ENCODE results near the gene TMEM267.
A peak's percentile ranks its signal among the peaks of the same experiment; 100 is the strongest.
"Not testable (repeated sequence)": the region's sequence is repeated elsewhere in the genome, so short reads cannot be mapped to it uniquely, and the experiment has no call there.

Gene TMEM267

GRCh38 chr5:43514816-43515677 is 31.4 kb upstream of the TMEM267 start, which contains the start of gene C5orf34:
Gene C5orf34, minus strand, starts transcription at chr5:43515148. Its CDS starts 5,809 bp downstream, at chr5:43509339.
- H3K27me3 ChIP-seq (ENCODE audit: insufficient read depth, low read depth, severe bottlenecking), result no peaks in the 10 kb centered on the region
- H3K9me3 ChIP-seq (ENCODE audit: severe bottlenecking), result no peaks in the 10 kb centered on the region
- H3K36me3 ChIP-seq, result no peaks in the 10 kb centered on the region; the same call in 1 of the 2 replicates
- peak; percentile 97 for DNase-seq
- H3K4me3 ChIP-seq (ENCODE audit: low read depth, low read length), result peak within 1 kb of the TSS; percentile 95
- no peak for TF ChIP-seq CTCF (IDR thresholded peaks at IDR 0.05; ENCODE audit: low read depth, low read length)
- H3K27ac ChIP-seq, result peak within 1 kb of the TSS; percentile 89

GRCh38 chr5:43514471-43514815 is 30.8 kb upstream of the TMEM267 start:
- peak overlapping the region; percentile 95 for H3K4me3 ChIP-seq (ENCODE audit: low read depth, low read length)
- TF ChIP-seq CTCF (IDR thresholded peaks at IDR 0.05; ENCODE audit: low read depth, low read length), result no peak
- peak overlapping the region; percentile 89 for H3K27ac ChIP-seq
- no peak for DNase-seq
- H3K36me3 ChIP-seq, result no peaks in the 10 kb centered on the region; the same call in 1 of the 2 replicates
- H3K27me3 ChIP-seq (ENCODE audit: insufficient read depth, low read depth, severe bottlenecking), result no peaks in the 10 kb centered on the region
- H3K9me3 ChIP-seq (ENCODE audit: severe bottlenecking), result no peaks in the 10 kb centered on the region

- no peaks in the 10 kb centered on the region; the same call in 1 of the 2 replicates for H3K36me3 ChIP-seq
- H3K9me3 ChIP-seq (ENCODE audit: severe bottlenecking), result no peaks in the 10 kb centered on the region
- DNase-seq, result no peak
- H3K27me3 ChIP-seq (ENCODE audit: insufficient read depth, low read depth, severe bottlenecking), result no peaks in the 10 kb centered on the region
- peak overlapping the region; percentile 95 for H3K4me3 ChIP-seq (ENCODE audit: low read depth, low read length)
- TF ChIP-seq CTCF (IDR thresholded peaks at IDR 0.05; ENCODE audit: low read depth, low read length), result no peak
- H3K27ac ChIP-seq, result peak overlapping the region; percentile 89
Measured at GRCh38 chr5:43514025-43514424, 30.4 kb upstream of the TMEM267 start.

GRCh38 chr5:43511062-43511461 is 27.4 kb upstream of the TMEM267 start:
- not testable (repeated sequence) for H3K27me3 ChIP-seq (ENCODE audit: insufficient read depth, low read depth, severe bottlenecking); DNase-seq; H3K27ac ChIP-seq; H3K9me3 ChIP-seq (ENCODE audit: severe bottlenecking); H3K36me3 ChIP-seq; H3K4me3 ChIP-seq (ENCODE audit: low read depth, low read length)

GRCh38 chr5:43498581-43498980 is 14.9 kb upstream of the TMEM267 start:
- Histone ChIP-seq H3K27ac (no peak overlapping the region), H3K36me3 (peaks cover 4% of the 10 kb centered on the region; the same call in 1 of the 2 replicates), H3K4me3 (ENCODE audit: low read depth, low read length) (no peak overlapping the region), H3K9me3 (ENCODE audit: severe bottlenecking) (no peaks in the 10 kb centered on the region), H3K27me3 (ENCODE audit: insufficient read depth, low read depth, severe bottlenecking) (no peaks in the 10 kb centered on the region)
- TF ChIP-seq CTCF (IDR thresholded peaks at IDR 0.05; ENCODE audit: low read depth, low read length), result no peak
- DNase-seq, result no peak

GRCh38 chr5:43497311-43498104 is 13.8 kb upstream of the TMEM267 start:
- TF ChIP-seq CTCF (IDR thresholded peaks at IDR 0.05; ENCODE audit: low read depth, low read length), result no peak
- H3K4me3 ChIP-seq (ENCODE audit: low read depth, low read length), result no peak overlapping the region
- no peaks in the 10 kb centered on the region for H3K27me3 ChIP-seq (ENCODE audit: insufficient read depth, low read depth, severe bottlenecking)
- no peaks in the 10 kb centered on the region for H3K36me3 ChIP-seq
- DNase-seq, result no peak
- H3K9me3 ChIP-seq (ENCODE audit: severe bottlenecking), result no peaks in the 10 kb centered on the region
- H3K27ac ChIP-seq, result no peak overlapping the region
